ENCODE measurements around the gene WWOX. TPM values are rescaled to one million over a fixed set of nuclear protein-coding genes. Genes with fewer than 3 reads are reported as not detected.

The WWOX gene
- total RNA-seq, 2 donors from 2014 or later = 30.0 to 35.4 TPM

- Mint-ChIP-seq H3K27ac (no peak overlapping the region), H3K27me3 (ENCODE audit: insufficient read depth) (peaks cover 5% of the 10 kb centered on the region), H3K4me1 (peaks cover 37% of the 10 kb centered on the region), H3K9me3 (no peaks in the 10 kb centered on the region), H3K36me3 (ENCODE audit: low read depth) (no peaks in the 10 kb centered on the region), H3K4me3 (no peak overlapping the region)
- peak; percentile 30 for DNase-seq
- no peak overlapping the region for H3K27ac ChIP-seq (ENCODE audit: low read depth, low read length)
- H3K27me3 ChIP-seq (ENCODE audit: control insufficient read depth, insufficient read depth, low read length, poor library complexity, severe bottlenecking) = no peaks in the 10 kb centered on the region
- no peak for TF ChIP-seq CTCF (conservative IDR thresholded peaks at IDR 0.05)
- WGBS, 2 experiments (ENCODE audit: insufficient coverage in 1 of 2, insufficient read length in 1 of 2) = 90 to 97% methylated on average over 4 of the region's 4 CpGs
- H3K9me3 ChIP-seq (ENCODE audit: control insufficient read depth, low read length) = no peaks in the 10 kb centered on the region
- no peak overlapping the region for H3K9ac ChIP-seq (ENCODE audit: extremely low read depth, low read length, poor library complexity, severe bottlenecking)
- H3K4me1 ChIP-seq (ENCODE audit: control insufficient read depth, insufficient read depth, low read length) = peaks cover 2% of the 10 kb centered on the region
- no peaks in the 10 kb centered on the region for H3K36me3 ChIP-seq (ENCODE audit: control insufficient read depth, insufficient read depth, low read length)
- no peak overlapping the region for H3K4me3 ChIP-seq (ENCODE audit: low read length)
These were observed 1107.4 kb downstream of the WWOX start for GRCh38 chr16:79206889-79207288.

DNA sequence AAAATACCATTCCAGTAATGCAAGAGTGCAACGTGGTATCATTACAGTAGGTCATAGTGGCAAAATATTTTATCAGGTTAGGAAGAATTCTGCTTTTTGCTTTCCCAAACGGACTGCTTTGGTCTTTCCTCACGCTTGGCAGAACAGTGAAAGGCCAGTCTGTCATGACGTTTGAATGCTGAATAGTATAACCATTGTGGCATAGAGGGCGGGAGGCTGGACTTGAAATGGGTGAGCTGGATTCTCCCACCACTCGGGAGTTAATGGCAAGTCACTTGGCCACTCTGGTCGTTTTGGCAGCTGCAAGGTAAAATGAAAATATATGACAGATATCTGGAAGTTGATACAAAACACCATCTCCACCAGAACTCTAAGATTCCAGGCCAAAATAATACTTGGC lies 1109.9 kb downstream of the WWOX start:
- TF ChIP-seq CTCF (conservative IDR thresholded peaks at IDR 0.05) = no peak
- H3K4me1 Mint-ChIP-seq = peaks cover 42% of the 10 kb centered on the region
- peaks cover 5% of the 10 kb centered on the region for H3K27me3 Mint-ChIP-seq (ENCODE audit: insufficient read depth)
- H3K36me3 Mint-ChIP-seq (ENCODE audit: low read depth) = peaks cover 5% of the 10 kb centered on the region
- no peak for DNase-seq
- H3K4me1 ChIP-seq (ENCODE audit: control insufficient read depth, insufficient read depth, low read length) = peaks cover 2% of the 10 kb centered on the region
- H3K27ac Mint-ChIP-seq = no peak overlapping the region
- peaks cover 4% of the 10 kb centered on the region for H3K9me3 Mint-ChIP-seq
- no peaks in the 10 kb centered on the region for H3K36me3 ChIP-seq (ENCODE audit: control insufficient read depth, insufficient read depth, low read length)
- peaks cover 11% of the 10 kb centered on the region for H3K9me3 ChIP-seq (ENCODE audit: control insufficient read depth, low read length)
- H3K27me3 ChIP-seq (ENCODE audit: control insufficient read depth, insufficient read depth, low read length, poor library complexity, severe bottlenecking) = no peaks in the 10 kb centered on the region
- H3K27ac ChIP-seq (ENCODE audit: low read depth, low read length) = no peak overlapping the region
- 87 to 90% methylated on average over 5 to 6 of the region's 7 CpGs for WGBS, 2 experiments (ENCODE audit: insufficient coverage in 1 of 2, insufficient read length in 1 of 2)
- H3K4me3 Mint-ChIP-seq = no peak overlapping the region
- H3K4me3 ChIP-seq (ENCODE audit: low read length) = no peak overlapping the region
- no peak overlapping the region for H3K9ac ChIP-seq (ENCODE audit: extremely low read depth, low read length, poor library complexity, severe bottlenecking)

GRCh38 chr16:79210607-79211006 lies 1111.2 kb downstream of the WWOX start:
- Histone ChIP-seq H3K9ac (ENCODE audit: extremely low read depth, low read length, poor library complexity, severe bottlenecking) (no peak overlapping the region), H3K27me3 (ENCODE audit: control insufficient read depth, insufficient read depth, low read length, poor library complexity, severe bottlenecking) (no peaks in the 10 kb centered on the region), H3K4me3 (ENCODE audit: low read length) (no peak overlapping the region), H3K27ac (ENCODE audit: low read depth, low read length) (no peak overlapping the region), H3K9me3 (ENCODE audit: control insufficient read depth, low read length) (peaks cover 11% of the 10 kb centered on the region), H3K4me1 (ENCODE audit: control insufficient read depth, insufficient read depth, low read length) (no peaks in the 10 kb centered on the region), H3K36me3 (ENCODE audit: control insufficient read depth, insufficient read depth, low read length) (no peaks in the 10 kb centered on the region)
- whole genome bisulfite sequencing, 2 experiments (ENCODE audit: insufficient coverage in 1 of 2, insufficient read length in 1 of 2) = 67 to 86% methylated on average over 2 to 4 of the region's 4 CpGs
- peaks cover 5% of the 10 kb centered on the region for H3K36me3 Mint-ChIP-seq (ENCODE audit: low read depth)
- peaks cover 4% of the 10 kb centered on the region for H3K9me3 Mint-ChIP-seq
- H3K4me1 Mint-ChIP-seq = peaks cover 33% of the 10 kb centered on the region
- H3K27ac Mint-ChIP-seq = no peak overlapping the region
- TF ChIP-seq CTCF (conservative IDR thresholded peaks at IDR 0.05) = no peak
- no peak overlapping the region for H3K4me3 Mint-ChIP-seq
- no peak for DNase-seq
- H3K27me3 Mint-ChIP-seq (ENCODE audit: insufficient read depth) = peaks cover 5% of the 10 kb centered on the region

All from endodermal cell (in vitro differentiated cells).